Immature natural killer cell (primary cell): ENCODE results near the gene SAA2. TPM values are rescaled to one million over a fixed set of nuclear protein-coding genes. Genes with fewer than 3 reads are reported as not detected.
"Not testable (repeated sequence)": the region's sequence is repeated elsewhere in the genome, so short reads cannot be mapped to it uniquely, and the experiment has no call there.

Experiments
- DNase-seq, 3 donors: peaks; one replicate each; pipeline ENCODE4 v3.0.0; 2022; ENCODE audit warnings: mixed read lengths in 1 of 3
- H3K27ac Mint-ChIP-seq, 6 donors: one replicate each; pipeline ENCODE4 v1.8.0; 2020; ENCODE audit warnings: mixed read lengths in 6 of 6, mild to moderate bottlenecking in 5 of 6, inconsistent platforms in 4 of 6, moderate library complexity in 3 of 6
- H3K27me3 Mint-ChIP-seq, 3 donors: one replicate each; pipeline ENCODE4 v1.8.0; 2020 to 2021; ENCODE audit warnings: low read depth in 3 of 3, mild to moderate bottlenecking in 3 of 3, mixed read lengths in 3 of 3, moderate library complexity in 3 of 3, inconsistent platforms in 1 of 3
- H3K36me3 Mint-ChIP-seq, 3 donors: one replicate each; pipeline ENCODE4 v1.8.0; 2020; ENCODE audit warnings: mixed read lengths in 3 of 3, inconsistent platforms in 2 of 3, mild to moderate bottlenecking in 2 of 3
- H3K4me1 Mint-ChIP-seq, 2 donors: one replicate each; pipeline ENCODE4 v1.8.0; 2020; ENCODE audit warnings: inconsistent platforms in 2 of 2, mild to moderate bottlenecking in 2 of 2, mixed read lengths in 2 of 2, moderate library complexity in 1 of 2
- H3K4me3 Mint-ChIP-seq, 5 donors: one replicate each; pipeline ENCODE4 v1.8.0; 2020; ENCODE audit warnings: mild to moderate bottlenecking in 5 of 5, mixed read lengths in 5 of 5, inconsistent platforms in 3 of 5, moderate library complexity in 3 of 5
- H3K9me3 Mint-ChIP-seq, 6 donors: one replicate each; pipeline ENCODE4 v1.8.0; 2020; ENCODE audit warnings: mild to moderate bottlenecking in 6 of 6, mixed read lengths in 6 of 6, inconsistent platforms in 4 of 6, moderate library complexity in 3 of 6
- polyA plus RNA-seq, 3 donors: library from polyadenylated mRNA; unstranded; fragments of 300-500 nt; fragmentation: Illumina TruSeq; gene quantifications; one replicate each; pipeline ENCODE4 v1.2.3, GENCODE V29; 2021

The SAA2 gene
- not detected for polyA plus RNA-seq

GRCh38 chr11:18248561-18248960, at the start of gene SAA2:
TSS of gene SAA2 (minus strand) at chr11:18248668. CDS start at chr11:18248011, 657 bp downstream.
- H3K27ac Mint-ChIP-seq: no peak within 1 kb of the TSS

GRCh38 chr11:18295316-18295715, 46.8 kb upstream of the SAA2 start:
- Mint-ChIP-seq H3K4me3 (no peak overlapping the region), H3K36me3 (peaks cover 48 to 67% (median 62%) of the 10 kb centered on the region in 3 donors), H3K9me3 (peaks cover 0 to 2% (median 0%) of the 10 kb centered on the region in 6 donors), H3K4me1 (no peaks in the 10 kb centered on the region), H3K27me3 (peaks cover 0 to 1% (median 0%) of the 10 kb centered on the region in 3 donors), H3K27ac (no peak overlapping the region)
- DNase-seq: no peak

More at GRCh38 chr11:18248561-18248960, at the start of gene SAA2:
- DNase-seq: no peak
- Mint-ChIP-seq H3K4me3 (no peak within 1 kb of the TSS), H3K36me3 (no peaks in the 10 kb centered on the region), H3K4me1 (peaks cover 5% of the 10 kb centered on the region in 2 donors), H3K27me3 (peaks cover 2 to 4% (median 4%) of the 10 kb centered on the region in 3 donors), H3K9me3 (peaks cover 0 to 1% (median 0%) of the 10 kb centered on the region in 6 donors)

DNA sequence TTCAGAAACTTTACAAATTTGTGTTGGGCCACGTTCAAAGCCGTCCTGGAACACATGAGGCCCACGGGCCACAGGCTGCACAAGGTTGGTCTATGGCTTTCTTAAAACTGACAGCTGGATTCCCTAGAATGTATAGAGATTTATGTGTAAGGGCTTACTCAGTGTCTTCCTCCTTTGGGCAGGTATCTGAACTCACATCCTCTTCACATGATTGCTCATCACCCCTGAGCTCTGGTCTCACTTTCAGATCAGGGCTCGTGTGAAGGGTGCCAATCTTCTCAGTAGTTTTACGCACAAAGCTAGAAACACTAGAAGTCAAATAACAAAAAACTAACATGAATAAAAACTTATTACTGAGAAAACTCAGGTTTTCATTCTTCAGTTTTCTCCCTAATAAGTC, 46.4 kb upstream of the SAA2 start:
- H3K9me3 Mint-ChIP-seq: peaks cover 0 to 2% (median 0%) of the 10 kb centered on the region in 6 donors
- H3K4me1 Mint-ChIP-seq: no peaks in the 10 kb centered on the region
- DNase-seq: no peak
- H3K27ac Mint-ChIP-seq: no peak overlapping the region
- H3K4me3 Mint-ChIP-seq: no peak overlapping the region
- peaks cover 0 to 1% (median 0%) of the 10 kb centered on the region in 3 donors for H3K27me3 Mint-ChIP-seq
- peaks cover 51 to 71% (median 62%) of the 10 kb centered on the region in 3 donors for H3K36me3 Mint-ChIP-seq

- peaks cover 36 to 59% (median 38%) of the 10 kb centered on the region in 3 donors for H3K36me3 Mint-ChIP-seq
- H3K27ac Mint-ChIP-seq: no peak overlapping the region
- H3K4me1 Mint-ChIP-seq: no peaks in the 10 kb centered on the region
- no peaks in the 10 kb centered on the region for H3K27me3 Mint-ChIP-seq
- no peak overlapping the region for H3K4me3 Mint-ChIP-seq
- no peaks in the 10 kb centered on the region for H3K9me3 Mint-ChIP-seq
- no peak for DNase-seq
These were observed 40.4 kb upstream of the SAA2 start for GRCh38 chr11:18288911-18289310.

DNA sequence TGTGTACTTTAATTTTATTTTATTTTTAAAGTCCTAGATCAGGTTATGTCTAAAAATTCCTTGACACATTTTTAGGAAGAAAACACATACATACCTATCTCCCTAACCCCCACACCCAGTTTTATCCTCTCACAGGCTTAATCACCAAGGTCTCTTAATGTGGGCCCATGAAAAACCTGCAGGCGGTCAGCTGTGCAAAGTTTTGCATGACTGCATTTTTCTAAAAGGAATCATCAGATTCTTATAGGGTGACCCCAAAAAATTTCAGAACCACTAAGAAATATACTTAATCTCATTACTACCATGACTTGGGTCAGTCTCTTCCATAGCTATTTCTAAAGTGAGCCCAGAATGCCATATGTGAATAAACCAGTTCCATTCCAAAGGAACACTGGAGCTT, 37.4 kb upstream of the SAA2 start:
- Mint-ChIP-seq H3K9me3 (no peaks in the 10 kb centered on the region), H3K36me3 (peaks cover 30 to 56% (median 33%) of the 10 kb centered on the region in 3 donors), H3K4me1 (peaks cover 1 to 2% of the 10 kb centered on the region in 2 donors), H3K4me3 (no peak overlapping the region), H3K27ac (no peak overlapping the region), H3K27me3 (no peaks in the 10 kb centered on the region)
- DNase-seq: no peak

DNA sequence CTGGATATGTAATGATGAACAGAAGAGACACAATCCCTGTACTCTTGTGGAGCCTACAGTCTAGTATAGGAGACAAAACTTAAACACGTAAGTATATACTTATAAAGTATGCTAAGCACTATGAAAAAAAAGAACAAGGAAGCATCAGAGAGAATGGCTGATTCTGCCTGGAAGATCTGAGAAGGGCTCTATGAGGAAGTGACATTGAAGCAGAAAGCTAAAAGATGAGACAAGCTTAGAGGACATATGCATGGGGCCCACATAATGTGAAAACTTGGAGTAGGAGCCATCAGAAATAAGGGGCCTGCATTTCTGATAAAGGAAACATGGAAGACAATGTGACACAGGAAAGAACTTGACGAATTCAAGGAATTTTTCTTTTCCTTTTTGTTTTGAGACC, 34.2 kb upstream of the SAA2 start:
- Mint-ChIP-seq H3K27ac (no peak overlapping the region), H3K36me3 (peaks cover 34 to 50% (median 39%) of the 10 kb centered on the region in 3 donors), H3K27me3 (no peaks in the 10 kb centered on the region), H3K4me1 (peaks cover 8 to 9% of the 10 kb centered on the region in 2 donors), H3K9me3 (no peaks in the 10 kb centered on the region), H3K4me3 (no peak overlapping the region)
- DNase-seq: no peak

GRCh38 chr11:18280438-18281045, 32.1 kb upstream of the SAA2 start:
- peak overlapping the region in 4 of 5 donors; percentile 5 to 87 (median 56) for H3K4me3 Mint-ChIP-seq
- H3K36me3 Mint-ChIP-seq: peaks cover 21 to 42% (median 36%) of the 10 kb centered on the region in 3 donors
- H3K9me3 Mint-ChIP-seq: no peaks in the 10 kb centered on the region
- H3K27me3 Mint-ChIP-seq: no peaks in the 10 kb centered on the region
- peak in 1 of 3 donors; percentile 1 for DNase-seq
- peaks cover 8 to 9% of the 10 kb centered on the region in 2 donors for H3K4me1 Mint-ChIP-seq
- H3K27ac Mint-ChIP-seq: peak overlapping the region; percentile 51 to 93 (median 77)

GRCh38 chr11:18277565-18278271, 29.2 kb upstream of the SAA2 start:
- no peak overlapping the region for H3K27ac Mint-ChIP-seq
- H3K9me3 Mint-ChIP-seq: no peaks in the 10 kb centered on the region
- peaks cover 0 to 3% (median 0%) of the 10 kb centered on the region in 3 donors for H3K27me3 Mint-ChIP-seq
- peaks cover 8 to 9% of the 10 kb centered on the region in 2 donors for H3K4me1 Mint-ChIP-seq
- no peak overlapping the region for H3K4me3 Mint-ChIP-seq
- no peak for DNase-seq
- H3K36me3 Mint-ChIP-seq: peaks cover 18 to 38% (median 36%) of the 10 kb centered on the region in 3 donors

- H3K4me3 Mint-ChIP-seq: no peak overlapping the region
- peaks cover 0 to 3% (median 0%) of the 10 kb centered on the region in 3 donors for H3K27me3 Mint-ChIP-seq
- no peak for DNase-seq
- H3K36me3 Mint-ChIP-seq: peaks cover 4 to 17% (median 10%) of the 10 kb centered on the region in 3 donors
- no peak overlapping the region for H3K27ac Mint-ChIP-seq
- no peaks in the 10 kb centered on the region for H3K9me3 Mint-ChIP-seq
- no peaks in the 10 kb centered on the region for H3K4me1 Mint-ChIP-seq
These were observed 22.7 kb upstream of the SAA2 start for GRCh38 chr11:18271206-18271605.

- no peaks in the 10 kb centered on the region for H3K4me1 Mint-ChIP-seq
- no peaks in the 10 kb centered on the region for H3K9me3 Mint-ChIP-seq
- peaks cover 0 to 3% (median 0%) of the 10 kb centered on the region in 3 donors for H3K27me3 Mint-ChIP-seq
- no peak for DNase-seq
- peaks cover 4 to 14% (median 7%) of the 10 kb centered on the region in 3 donors for H3K36me3 Mint-ChIP-seq
- no peak overlapping the region for H3K27ac Mint-ChIP-seq
- no peak overlapping the region for H3K4me3 Mint-ChIP-seq
These were observed 21.6 kb upstream of the SAA2 start for GRCh38 chr11:18270102-18270501.

DNA sequence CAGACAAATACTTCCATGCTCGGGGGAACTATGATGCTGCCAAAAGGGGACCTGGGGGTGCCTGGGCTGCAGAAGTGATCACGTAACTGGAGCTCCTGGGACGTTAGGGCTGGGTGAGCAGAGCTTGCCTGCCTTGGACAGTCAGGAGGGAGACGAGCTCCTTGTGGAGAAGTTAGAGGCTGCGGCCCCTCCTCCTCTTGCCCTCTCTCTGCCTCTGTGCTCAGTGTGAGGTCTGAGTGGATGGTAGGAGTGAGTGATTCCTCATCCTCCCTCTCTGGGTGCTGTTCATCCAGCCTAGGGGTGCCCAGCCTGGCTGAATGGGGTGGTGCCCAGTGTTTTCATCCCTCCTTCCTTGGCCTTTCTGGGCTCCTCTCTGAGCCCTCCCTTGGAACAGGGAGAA, 20.8 kb upstream of the SAA2 start:
- H3K4me3 Mint-ChIP-seq, H3K4me1 Mint-ChIP-seq, H3K9me3 Mint-ChIP-seq, H3K27ac Mint-ChIP-seq, DNase-seq, H3K27me3 Mint-ChIP-seq: not testable (repeated sequence)
- peaks cover 4 to 13% (median 6%) of the 10 kb centered on the region in 3 donors for H3K36me3 Mint-ChIP-seq

GRCh38 chr11:18267335-18268133, 19.1 kb upstream of the SAA2 start:
- Mint-ChIP-seq H3K4me3 (peak overlapping the region in 1 of 5 donors; percentile 55), H3K27ac (peak overlapping the region in 2 of 6 donors; percentile 65 to 75)
- H3K36me3 Mint-ChIP-seq, H3K9me3 Mint-ChIP-seq, H3K4me1 Mint-ChIP-seq, H3K27me3 Mint-ChIP-seq: not testable (repeated sequence)
- peak in 1 of 3 donors; percentile 18 for DNase-seq

DNA sequence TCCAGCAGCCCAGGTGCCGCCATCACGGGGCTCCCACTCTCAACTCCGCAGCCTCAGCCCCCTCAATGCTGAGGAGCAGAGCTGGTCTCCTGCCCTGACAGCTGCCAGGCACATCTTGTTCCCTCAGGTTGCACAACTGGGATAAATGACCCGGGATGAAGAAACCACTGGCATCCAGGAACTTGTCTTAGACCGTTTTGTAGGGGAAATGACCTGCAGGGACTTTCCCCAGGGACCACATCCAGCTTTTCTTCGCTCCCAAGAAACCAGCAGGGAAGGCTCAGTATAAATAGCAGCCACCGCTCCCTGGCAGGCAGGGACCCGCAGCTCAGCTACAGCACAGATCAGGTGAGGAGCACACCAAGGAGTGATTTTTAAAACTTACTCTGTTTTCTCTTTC, 17.5 kb upstream of the SAA2 start, which contains the start of gene SAA1:
TSS of gene SAA1 (plus strand) at position 316 of the 400 bp plus-strand sequence. CDS start 624 bp downstream, outside the sequence.
- H3K36me3 Mint-ChIP-seq: no peaks in the 10 kb centered on the region
- no peaks in the 10 kb centered on the region for H3K4me1 Mint-ChIP-seq
- H3K27ac Mint-ChIP-seq: peak within 1 kb of the TSS in 1 of 6 donors; percentile 8
- no peak for DNase-seq
- no peak within 1 kb of the TSS for H3K4me3 Mint-ChIP-seq
- H3K27me3 Mint-ChIP-seq: no peaks in the 10 kb centered on the region
- H3K9me3 Mint-ChIP-seq: no peaks in the 10 kb centered on the region
